ENCODE results near the gene TCF23.

The TCF23 gene

GRCh38 chr2:27155069-27155520 lies 6.3 kb downstream of the TCF23 start:
- Histone ChIP-seq H3K36me3 (ENCODE audit: control insufficient read depth in 1 of 2, insufficient read depth in 2 of 2, low read length in 2 of 2) (no peaks in the 10 kb centered on the region), H3K4me3 (ENCODE audit: low read depth in 1 of 2, low read length in 2 of 2) (no peak overlapping the region), H3K9ac (ENCODE audit: low read depth in 1 of 2, low read length in 2 of 2) (no peak overlapping the region), H3K27me3 (ENCODE audit: control insufficient read depth in 1 of 2, insufficient read depth in 2 of 2, low read length in 2 of 2) (no peaks in the 10 kb centered on the region), H3K4me1 (ENCODE audit: control insufficient read depth in 1 of 2, insufficient read depth in 2 of 2, low read length in 2 of 2) (peaks cover under 1 to 5% of the 10 kb centered on the region in 2 donors), H3K27ac (ENCODE audit: low read depth, low read length) (no peak overlapping the region), H3K9me3 (ENCODE audit: control insufficient read depth in 1 of 2, low read length in 2 of 2) (no peaks in the 10 kb centered on the region)

- Histone ChIP-seq H3K9ac (ENCODE audit: low read depth in 1 of 2, low read length in 2 of 2) (no peak overlapping the region), H3K27ac (ENCODE audit: low read depth, low read length) (no peak overlapping the region), H3K9me3 (ENCODE audit: control insufficient read depth in 1 of 2, low read length in 2 of 2) (no peaks in the 10 kb centered on the region), H3K4me1 (ENCODE audit: control insufficient read depth in 1 of 2, insufficient read depth in 2 of 2, low read length in 2 of 2) (peaks cover 3 to 6% of the 10 kb centered on the region in 2 donors), H3K4me3 (ENCODE audit: low read depth in 1 of 2, low read length in 2 of 2) (no peak overlapping the region), H3K36me3 (ENCODE audit: control insufficient read depth in 1 of 2, insufficient read depth in 2 of 2, low read length in 2 of 2) (no peaks in the 10 kb centered on the region), H3K27me3 (ENCODE audit: control insufficient read depth in 1 of 2, insufficient read depth in 2 of 2, low read length in 2 of 2) (no peaks in the 10 kb centered on the region)
These were observed 9.7 kb downstream of the TCF23 start for GRCh38 chr2:27158468-27158867.

- Histone ChIP-seq H3K36me3 (ENCODE audit: control insufficient read depth in 1 of 2, insufficient read depth in 2 of 2, low read length in 2 of 2) (no peaks in the 10 kb centered on the region), H3K9ac (ENCODE audit: low read depth in 1 of 2, low read length in 2 of 2) (no peak overlapping the region), H3K27me3 (ENCODE audit: control insufficient read depth in 1 of 2, insufficient read depth in 2 of 2, low read length in 2 of 2) (no peaks in the 10 kb centered on the region), H3K9me3 (ENCODE audit: control insufficient read depth in 1 of 2, low read length in 2 of 2) (no peaks in the 10 kb centered on the region), H3K4me1 (ENCODE audit: control insufficient read depth in 1 of 2, insufficient read depth in 2 of 2, low read length in 2 of 2) (peaks cover 3 to 6% of the 10 kb centered on the region in 2 donors), H3K4me3 (ENCODE audit: low read depth in 1 of 2, low read length in 2 of 2) (no peak overlapping the region), H3K27ac (ENCODE audit: low read depth, low read length) (no peak overlapping the region)
These were observed 10.5 kb downstream of the TCF23 start for GRCh38 chr2:27159271-27159670.

- H3K9me3 ChIP-seq (ENCODE audit: control insufficient read depth in 1 of 2, low read length in 2 of 2): no peaks in the 10 kb centered on the region
- no peaks in the 10 kb centered on the region for H3K36me3 ChIP-seq (ENCODE audit: control insufficient read depth in 1 of 2, insufficient read depth in 2 of 2, low read length in 2 of 2)
- H3K4me3 ChIP-seq (ENCODE audit: low read depth in 1 of 2, low read length in 2 of 2): no peak overlapping the region
- no peak overlapping the region for H3K27ac ChIP-seq (ENCODE audit: low read depth, low read length)
- no peaks in the 10 kb centered on the region for H3K27me3 ChIP-seq (ENCODE audit: control insufficient read depth in 1 of 2, insufficient read depth in 2 of 2, low read length in 2 of 2)
- no peak overlapping the region for H3K9ac ChIP-seq (ENCODE audit: low read depth in 1 of 2, low read length in 2 of 2)
- H3K4me1 ChIP-seq (ENCODE audit: control insufficient read depth in 1 of 2, insufficient read depth in 2 of 2, low read length in 2 of 2): peaks cover 3 to 6% of the 10 kb centered on the region in 2 donors
These were observed 11.4 kb downstream of the TCF23 start for GRCh38 chr2:27160191-27160590.

GRCh38 chr2:27162151-27163121 lies 13.6 kb downstream of the TCF23 start:
- Histone ChIP-seq H3K4me1 (ENCODE audit: control insufficient read depth in 1 of 2, insufficient read depth in 2 of 2, low read length in 2 of 2) (peaks cover 3 to 6% of the 10 kb centered on the region in 2 donors), H3K27ac (ENCODE audit: low read depth, low read length) (no peak overlapping the region), H3K36me3 (ENCODE audit: control insufficient read depth in 1 of 2, insufficient read depth in 2 of 2, low read length in 2 of 2) (no peaks in the 10 kb centered on the region), H3K4me3 (ENCODE audit: low read depth in 1 of 2, low read length in 2 of 2) (peak overlapping the region; percentile 53 to 58), H3K27me3 (ENCODE audit: control insufficient read depth in 1 of 2, insufficient read depth in 2 of 2, low read length in 2 of 2) (no peaks in the 10 kb centered on the region), H3K9me3 (ENCODE audit: control insufficient read depth in 1 of 2, low read length in 2 of 2) (no peaks in the 10 kb centered on the region), H3K9ac (ENCODE audit: low read depth in 1 of 2, low read length in 2 of 2) (peak overlapping the region in 1 of 2 donors; percentile 24)

GRCh38 chr2:27164960-27165763 lies 16.4 kb downstream of the TCF23 start:
- no peaks in the 10 kb centered on the region for H3K36me3 ChIP-seq (ENCODE audit: control insufficient read depth in 1 of 2, insufficient read depth in 2 of 2, low read length in 2 of 2)
- H3K27me3 ChIP-seq (ENCODE audit: control insufficient read depth in 1 of 2, insufficient read depth in 2 of 2, low read length in 2 of 2): no peaks in the 10 kb centered on the region
- no peak overlapping the region for H3K4me3 ChIP-seq (ENCODE audit: low read depth in 1 of 2, low read length in 2 of 2)
- H3K9ac ChIP-seq (ENCODE audit: low read depth in 1 of 2, low read length in 2 of 2): no peak overlapping the region
- H3K27ac ChIP-seq (ENCODE audit: low read depth, low read length): no peak overlapping the region
- peaks cover 6 to 7% of the 10 kb centered on the region in 2 donors for H3K4me1 ChIP-seq (ENCODE audit: control insufficient read depth in 1 of 2, insufficient read depth in 2 of 2, low read length in 2 of 2)
- no peaks in the 10 kb centered on the region for H3K9me3 ChIP-seq (ENCODE audit: control insufficient read depth in 1 of 2, low read length in 2 of 2)

- H3K36me3 ChIP-seq (ENCODE audit: control insufficient read depth in 1 of 2, insufficient read depth in 2 of 2, low read length in 2 of 2): no peaks in the 10 kb centered on the region
- no peak overlapping the region for H3K9ac ChIP-seq (ENCODE audit: low read depth in 1 of 2, low read length in 2 of 2)
- H3K4me1 ChIP-seq (ENCODE audit: control insufficient read depth in 1 of 2, insufficient read depth in 2 of 2, low read length in 2 of 2): peaks cover 3 to 13% of the 10 kb centered on the region in 2 donors
- H3K27ac ChIP-seq (ENCODE audit: low read depth, low read length): no peak overlapping the region
- H3K9me3 ChIP-seq (ENCODE audit: control insufficient read depth in 1 of 2, low read length in 2 of 2): no peaks in the 10 kb centered on the region
- no peaks in the 10 kb centered on the region for H3K27me3 ChIP-seq (ENCODE audit: control insufficient read depth in 1 of 2, insufficient read depth in 2 of 2, low read length in 2 of 2)
- H3K4me3 ChIP-seq (ENCODE audit: low read depth in 1 of 2, low read length in 2 of 2): peak overlapping the region; percentile 7 to 54
These were observed 22.0 kb downstream of the TCF23 start for GRCh38 chr2:27170581-27171337.

- Histone ChIP-seq H3K36me3 (ENCODE audit: control insufficient read depth in 1 of 2, insufficient read depth in 2 of 2, low read length in 2 of 2) (no peaks in the 10 kb centered on the region), H3K4me1 (ENCODE audit: control insufficient read depth in 1 of 2, insufficient read depth in 2 of 2, low read length in 2 of 2) (peaks cover 3 to 13% of the 10 kb centered on the region in 2 donors), H3K9ac (ENCODE audit: low read depth in 1 of 2, low read length in 2 of 2) (no peak overlapping the region), H3K9me3 (ENCODE audit: control insufficient read depth in 1 of 2, low read length in 2 of 2) (no peaks in the 10 kb centered on the region), H3K4me3 (ENCODE audit: low read depth in 1 of 2, low read length in 2 of 2) (no peak overlapping the region), H3K27ac (ENCODE audit: low read depth, low read length) (no peak overlapping the region), H3K27me3 (ENCODE audit: control insufficient read depth in 1 of 2, insufficient read depth in 2 of 2, low read length in 2 of 2) (no peaks in the 10 kb centered on the region)
These were observed 22.6 kb downstream of the TCF23 start for GRCh38 chr2:27171351-27171848.

- no peaks in the 10 kb centered on the region for H3K9me3 ChIP-seq (ENCODE audit: control insufficient read depth in 1 of 2, low read length in 2 of 2)
- H3K27me3 ChIP-seq (ENCODE audit: control insufficient read depth in 1 of 2, insufficient read depth in 2 of 2, low read length in 2 of 2): no peaks in the 10 kb centered on the region
- H3K4me1 ChIP-seq (ENCODE audit: control insufficient read depth in 1 of 2, insufficient read depth in 2 of 2, low read length in 2 of 2): peaks cover 3 to 13% of the 10 kb centered on the region in 2 donors
- no peak overlapping the region for H3K27ac ChIP-seq (ENCODE audit: low read depth, low read length)
- no peaks in the 10 kb centered on the region for H3K36me3 ChIP-seq (ENCODE audit: control insufficient read depth in 1 of 2, insufficient read depth in 2 of 2, low read length in 2 of 2)
- H3K4me3 ChIP-seq (ENCODE audit: low read depth in 1 of 2, low read length in 2 of 2): no peak overlapping the region
- no peak overlapping the region for H3K9ac ChIP-seq (ENCODE audit: low read depth in 1 of 2, low read length in 2 of 2)
These were observed 25.8 kb downstream of the TCF23 start for GRCh38 chr2:27174638-27175037.

Data from duodenal mucosa (tissue), 2 donors.